ENCODE data around the gene DMD. TPM values are rescaled to one million over a fixed set of nuclear protein-coding genes. Genes with fewer than 3 reads are reported as not detected.

The DMD gene
- total and polyA plus RNA-seq, 5 experiments from 2014 or later: 0.26 to 0.91 TPM; not detected in 3

DNA sequence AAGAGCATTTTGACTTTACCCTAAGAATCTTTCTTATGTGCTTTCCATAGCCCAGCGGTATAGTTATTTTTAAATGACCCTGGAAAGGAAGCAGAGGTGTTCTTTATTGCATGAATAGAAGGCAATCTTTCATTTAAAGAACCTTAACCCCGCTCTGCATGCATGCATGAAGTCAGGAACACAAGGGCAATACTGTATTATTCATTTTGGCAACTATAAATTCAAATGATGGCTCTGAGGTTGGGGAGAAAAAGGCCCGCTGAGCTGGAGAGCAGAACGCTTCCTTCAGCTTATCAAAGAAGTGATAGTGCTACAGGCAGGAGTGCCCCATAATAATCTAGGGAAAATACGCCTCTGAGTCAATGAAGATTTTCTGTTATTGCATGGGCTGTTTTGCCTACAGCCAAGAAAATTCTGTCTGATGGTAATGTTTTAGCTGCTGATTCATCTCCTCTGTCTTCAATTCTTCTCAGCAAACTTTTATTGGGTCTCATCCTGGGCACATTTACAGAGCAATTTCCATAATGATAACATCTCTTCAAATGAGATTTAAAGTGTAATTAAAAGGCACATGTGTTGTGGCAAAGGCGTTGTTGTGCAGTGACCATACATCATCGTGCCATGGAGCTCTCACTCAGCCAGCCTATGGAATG lies 1687.3 kb downstream of the DMD start:
- H3K27ac Mint-ChIP-seq: no peak overlapping the region
- peaks cover 0 to 4% (median 0%) of the 10 kb centered on the region in 9 donors for H3K9me3 Mint-ChIP-seq
- H3K4me1 Mint-ChIP-seq: no peaks in the 10 kb centered on the region
- POLR2A ChIA-PET: no interaction called here
- no peaks in the 10 kb centered on the region for H3K36me3 Mint-ChIP-seq
- no peak for DNase-seq
- ATAC-seq: no peak
- no peak overlapping the region for H3K4me3 Mint-ChIP-seq
- H3K27me3 Mint-ChIP-seq: peaks cover 0 to 2% (median 0%) of the 10 kb centered on the region in 5 donors

DNA sequence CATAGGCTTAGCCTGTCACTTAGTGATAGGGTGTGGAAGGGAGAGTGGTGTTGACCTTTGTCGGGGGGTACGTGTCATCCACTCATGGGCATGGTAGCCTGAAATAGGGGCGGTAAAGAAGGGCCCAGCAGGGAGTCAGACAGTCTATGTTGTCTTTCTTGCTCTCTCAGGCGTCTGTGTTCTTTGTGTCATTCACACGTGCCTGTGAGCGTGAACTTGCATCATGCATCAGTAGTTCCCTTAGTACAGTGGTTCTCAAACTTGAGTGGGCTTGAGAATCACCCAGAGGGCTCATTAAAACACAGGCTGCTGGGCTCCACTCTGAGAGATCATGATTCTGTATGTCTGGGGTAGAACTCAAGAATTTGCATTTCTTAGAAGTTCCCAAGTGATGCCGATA lies 1688.6 kb downstream of the DMD start:
- Mint-ChIP-seq H3K36me3 (no peaks in the 10 kb centered on the region), H3K27ac (no peak overlapping the region), H3K4me1 (no peaks in the 10 kb centered on the region), H3K27me3 (peaks cover 0 to 2% (median 0%) of the 10 kb centered on the region in 5 donors), H3K4me3 (no peak overlapping the region), H3K9me3 (peaks cover 0 to 4% (median 0%) of the 10 kb centered on the region in 9 donors)
- POLR2A ChIA-PET: no interaction called here
- ATAC-seq: no peak
- no peak for DNase-seq

DNA sequence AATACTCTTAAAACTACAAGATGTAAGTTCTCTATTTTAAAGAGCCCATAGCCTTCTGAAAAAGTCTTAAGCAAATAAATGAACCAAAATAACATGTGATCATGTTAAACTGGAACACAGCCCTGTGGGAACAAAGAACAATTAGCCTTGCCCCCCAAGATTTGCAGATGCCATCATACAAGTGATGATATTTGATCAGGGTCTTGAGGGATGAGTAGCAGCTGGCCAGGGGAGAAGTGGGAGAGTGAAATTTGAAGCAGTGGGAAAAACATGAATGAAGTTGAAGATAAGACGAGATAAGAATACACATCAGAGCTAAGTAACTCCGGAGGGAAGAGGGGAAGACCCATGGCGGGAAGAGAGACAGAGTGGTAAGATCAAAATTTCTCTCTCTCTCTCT lies 1689.4 kb downstream of the DMD start:
- no peak for ATAC-seq
- POLR2A ChIA-PET: no interaction called here
- peaks cover 0 to 2% (median 0%) of the 10 kb centered on the region in 5 donors for H3K27me3 Mint-ChIP-seq

DNA sequence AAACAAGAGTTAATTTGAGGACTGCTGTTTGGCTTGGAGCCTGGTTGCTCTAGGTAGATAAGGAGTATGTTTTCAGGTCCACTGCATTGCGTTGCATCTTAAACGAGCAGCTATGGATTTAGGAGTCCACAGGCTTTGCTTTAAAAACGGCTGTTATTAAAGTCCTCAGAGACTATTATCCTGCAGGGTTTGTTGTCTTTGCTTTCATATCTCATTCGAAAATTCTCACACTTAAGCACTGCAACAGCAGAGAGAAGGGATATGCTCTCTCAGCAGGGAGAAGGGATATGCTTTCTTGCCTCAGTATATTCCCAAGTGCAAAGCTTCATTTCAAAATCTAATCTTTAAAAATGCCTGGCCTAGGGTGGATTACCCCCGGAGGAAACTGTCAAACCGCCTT lies 1694.8 kb downstream of the DMD start:
- DNase-seq (no peak), ATAC-seq (no peak)
- H3K27ac Mint-ChIP-seq: peak overlapping the region in 1 of 10 donors; percentile 49
- H3K9me3 Mint-ChIP-seq: peaks cover 0 to 4% (median 0%) of the 10 kb centered on the region in 9 donors
- POLR2A ChIA-PET: no interaction called here
- H3K27me3 Mint-ChIP-seq: no peaks in the 10 kb centered on the region
- no peak overlapping the region for H3K4me3 Mint-ChIP-seq
- H3K36me3 Mint-ChIP-seq: no peaks in the 10 kb centered on the region
- H3K4me1 Mint-ChIP-seq: no peaks in the 10 kb centered on the region

More for the DNA sequence above, 1689.4 kb downstream of the DMD start:
- Mint-ChIP-seq H3K4me1 (no peaks in the 10 kb centered on the region), H3K27ac (no peak overlapping the region), H3K36me3 (no peaks in the 10 kb centered on the region), H3K4me3 (no peak overlapping the region), H3K9me3 (peaks cover 0 to 4% (median 0%) of the 10 kb centered on the region in 9 donors)
- no peak for DNase-seq

DNA sequence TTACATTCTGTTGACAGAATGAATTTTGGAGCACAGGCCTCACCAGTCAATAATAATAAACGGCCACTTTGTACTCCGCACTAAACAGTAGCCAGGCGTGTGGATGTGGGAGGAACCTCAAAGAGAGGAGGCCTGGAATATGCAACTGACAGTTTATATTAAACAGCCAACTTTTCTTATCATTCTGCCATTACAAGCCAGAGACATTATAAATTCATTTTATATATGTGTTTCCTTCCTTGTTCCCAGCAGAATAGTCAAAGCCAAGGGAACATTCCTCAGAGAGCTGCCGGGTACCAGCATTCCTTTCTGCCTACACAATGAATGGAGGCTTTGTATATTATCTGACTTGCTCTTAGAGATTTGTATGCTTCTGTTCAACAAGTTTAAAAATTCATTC lies 1703.0 kb downstream of the DMD start:
- Mint-ChIP-seq H3K9me3 (peaks cover 0 to 5% (median 0%) of the 10 kb centered on the region in 9 donors), H3K4me3 (no peak overlapping the region), H3K27ac (peak overlapping the region in 1 of 10 donors; percentile 18), H3K27me3 (no peaks in the 10 kb centered on the region), H3K36me3 (no peaks in the 10 kb centered on the region), H3K4me1 (no peaks in the 10 kb centered on the region)
- no peak for ATAC-seq
- POLR2A ChIA-PET: no interaction called here
- no peak for DNase-seq

DNA sequence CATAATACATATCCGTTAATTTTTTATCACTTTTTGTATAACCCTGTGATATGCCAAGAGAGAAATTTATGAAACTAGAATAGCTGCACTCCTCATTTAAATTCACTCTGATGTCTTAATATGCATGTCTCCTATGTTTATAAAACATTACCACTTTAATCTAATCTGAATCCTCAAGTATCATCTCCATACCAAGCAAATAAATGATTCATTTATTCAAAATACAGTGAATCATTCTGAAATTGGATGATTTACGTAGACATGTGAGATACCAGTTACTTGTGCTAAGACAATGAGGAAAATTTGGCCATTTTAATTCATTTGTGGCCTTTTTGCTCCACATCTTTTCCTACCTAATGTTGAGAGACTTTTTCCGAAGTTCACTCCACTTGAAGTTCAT lies 1704.4 kb downstream of the DMD start:
- peaks cover 0 to 5% (median 0%) of the 10 kb centered on the region in 9 donors for H3K9me3 Mint-ChIP-seq
- no peaks in the 10 kb centered on the region for H3K27me3 Mint-ChIP-seq
- no peak for DNase-seq
- ATAC-seq: no peak
- no peaks in the 10 kb centered on the region for H3K4me1 Mint-ChIP-seq
- H3K36me3 Mint-ChIP-seq: no peaks in the 10 kb centered on the region
- POLR2A ChIA-PET: no interaction called here
- H3K27ac Mint-ChIP-seq: no peak overlapping the region
- H3K4me3 Mint-ChIP-seq: no peak overlapping the region

DNA sequence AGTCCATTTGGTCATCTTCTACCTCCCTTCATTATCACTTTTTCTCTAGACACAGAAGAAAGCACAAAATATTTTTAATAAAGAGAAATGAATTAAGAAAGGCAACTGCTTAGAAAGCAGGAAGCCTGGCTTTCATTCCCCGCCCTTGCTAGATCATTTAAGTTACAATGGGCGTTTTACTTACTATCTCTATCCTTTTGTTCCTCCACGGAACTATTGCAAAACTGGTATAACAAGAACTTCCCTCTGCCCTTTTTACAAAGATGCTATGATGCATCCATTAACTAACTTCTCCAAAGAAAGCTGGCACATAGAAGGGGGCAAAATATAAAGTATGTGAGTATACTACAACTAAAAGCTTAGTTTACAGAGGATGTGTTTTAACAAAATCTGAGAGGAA lies 1705.0 kb downstream of the DMD start:
- POLR2A ChIA-PET: no interaction called here
- DNase-seq (no peak), ATAC-seq (no peak)
- H3K4me1 Mint-ChIP-seq: no peaks in the 10 kb centered on the region
- H3K36me3 Mint-ChIP-seq: no peaks in the 10 kb centered on the region
- no peak overlapping the region for H3K4me3 Mint-ChIP-seq
- H3K27me3 Mint-ChIP-seq: no peaks in the 10 kb centered on the region
- peaks cover 0 to 5% (median 0%) of the 10 kb centered on the region in 9 donors for H3K9me3 Mint-ChIP-seq
- H3K27ac Mint-ChIP-seq: no peak overlapping the region

DNA sequence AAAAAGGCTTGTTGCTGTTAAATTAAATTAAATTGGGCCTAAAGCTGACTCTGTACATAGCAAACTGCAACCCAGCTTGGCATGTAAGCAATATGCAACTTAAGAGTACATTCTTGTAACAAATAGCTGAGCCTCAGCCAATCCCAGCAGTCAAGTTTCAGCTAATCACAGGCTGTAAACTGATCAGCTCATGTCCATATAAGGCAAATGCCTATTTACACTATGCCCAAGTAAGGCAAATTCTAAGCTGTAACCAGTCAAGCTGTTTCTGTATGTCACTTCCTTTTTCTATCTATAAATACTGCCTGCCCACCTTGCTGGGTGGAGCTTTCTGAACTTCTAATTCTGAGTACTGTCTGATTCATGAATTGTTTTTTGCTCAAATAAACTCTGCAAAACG lies 1710.4 kb downstream of the DMD start:
- Mint-ChIP-seq H3K27ac (no peak overlapping the region), H3K27me3 (peaks cover 0 to 3% (median 0%) of the 10 kb centered on the region in 5 donors)
- POLR2A ChIA-PET: no interaction called here

DNA sequence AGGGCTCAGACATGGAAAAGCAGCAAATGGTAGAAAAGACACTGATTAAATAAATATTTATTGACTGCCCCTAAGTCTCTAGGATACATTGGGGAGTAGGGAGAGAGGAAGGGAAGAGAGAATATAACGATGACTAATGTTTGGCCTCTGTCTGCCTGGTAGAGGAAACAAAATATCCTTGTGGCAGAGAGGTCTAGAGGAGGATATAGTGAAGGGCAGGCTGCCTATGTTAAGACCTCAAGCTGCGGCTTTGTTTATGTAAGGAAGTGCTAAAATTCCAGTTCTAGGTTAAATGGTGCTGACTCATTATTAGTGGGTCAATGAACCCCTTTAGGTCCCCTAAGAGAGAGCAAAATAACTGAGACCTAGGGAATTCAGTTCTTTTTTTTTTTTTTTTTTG lies 1712.2 kb downstream of the DMD start:
- Mint-ChIP-seq H3K4me1 (no peaks in the 10 kb centered on the region), H3K4me3 (no peak overlapping the region), H3K27me3 (peaks cover 0 to 3% (median 0%) of the 10 kb centered on the region in 5 donors), H3K27ac (no peak overlapping the region), H3K36me3 (no peaks in the 10 kb centered on the region), H3K9me3 (peaks cover 0 to 2% (median 0%) of the 10 kb centered on the region in 9 donors)
- no peak for DNase-seq
- ATAC-seq: no peak
- POLR2A ChIA-PET: no interaction called here

More for the DNA sequence above, 1710.4 kb downstream of the DMD start:
- Mint-ChIP-seq H3K9me3 (no peaks in the 10 kb centered on the region), H3K4me3 (no peak overlapping the region), H3K4me1 (no peaks in the 10 kb centered on the region), H3K36me3 (no peaks in the 10 kb centered on the region)
- DNase-seq (no peak), ATAC-seq (no peak)

DNA sequence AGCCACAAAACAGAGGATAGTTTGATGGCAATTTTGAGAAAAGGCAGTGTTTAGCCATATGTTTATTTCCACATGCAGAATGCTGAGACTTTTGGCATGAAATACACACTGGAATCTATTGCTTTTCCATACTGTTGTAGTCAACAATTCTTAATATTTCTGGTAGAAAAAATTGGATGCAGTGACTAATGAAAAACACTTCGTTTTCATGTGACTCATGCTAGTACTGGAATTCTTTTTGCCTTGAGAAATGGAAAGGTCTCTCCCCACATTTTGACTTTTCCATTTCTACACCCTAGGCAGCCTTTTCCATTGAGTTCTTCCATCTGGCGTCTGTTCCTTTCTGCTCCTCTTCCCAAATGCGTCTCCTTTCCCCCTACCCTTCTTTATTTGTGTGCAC lies 1714.3 kb downstream of the DMD start:
- DNase-seq (no peak), ATAC-seq (no peak)
- peaks cover 0 to 2% (median 0%) of the 10 kb centered on the region in 9 donors for H3K9me3 Mint-ChIP-seq
- H3K4me1 Mint-ChIP-seq: no peaks in the 10 kb centered on the region
- no peaks in the 10 kb centered on the region for H3K36me3 Mint-ChIP-seq
- no peak overlapping the region for H3K27ac Mint-ChIP-seq
- POLR2A ChIA-PET: no interaction called here
- H3K27me3 Mint-ChIP-seq: peaks cover 0 to 3% (median 0%) of the 10 kb centered on the region in 5 donors
- no peak overlapping the region for H3K4me3 Mint-ChIP-seq

DNA sequence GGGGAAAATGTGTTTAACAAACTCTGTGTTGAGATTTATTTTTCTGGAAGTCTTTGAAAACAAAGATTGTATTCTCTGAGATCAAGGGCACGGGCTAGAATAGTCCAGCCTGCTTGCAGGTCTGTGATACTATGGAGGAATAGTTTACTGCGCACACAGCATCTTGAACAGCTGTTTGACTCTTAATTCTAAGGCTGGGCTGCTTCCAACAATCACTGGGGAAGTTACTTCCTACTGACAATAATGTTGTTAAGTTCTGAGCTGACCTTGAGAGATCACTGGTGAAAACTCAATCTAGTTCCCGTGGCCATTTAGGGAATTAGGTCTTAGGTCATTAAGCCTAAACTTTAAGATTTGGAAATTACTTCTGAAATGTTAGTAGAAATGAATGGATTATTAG lies 1723.4 kb downstream of the DMD start:
- H3K27me3 Mint-ChIP-seq: peaks cover 0 to 7% (median 0%) of the 10 kb centered on the region in 5 donors
- no peak overlapping the region for H3K4me3 Mint-ChIP-seq
- ATAC-seq (no peak), DNase-seq (no peak)
- no peak overlapping the region for H3K27ac Mint-ChIP-seq
- no peaks in the 10 kb centered on the region for H3K36me3 Mint-ChIP-seq
- peaks cover 0 to 3% (median 0%) of the 10 kb centered on the region in 9 donors for H3K9me3 Mint-ChIP-seq
- POLR2A ChIA-PET: no interaction called here
- H3K4me1 Mint-ChIP-seq: no peaks in the 10 kb centered on the region

DNA sequence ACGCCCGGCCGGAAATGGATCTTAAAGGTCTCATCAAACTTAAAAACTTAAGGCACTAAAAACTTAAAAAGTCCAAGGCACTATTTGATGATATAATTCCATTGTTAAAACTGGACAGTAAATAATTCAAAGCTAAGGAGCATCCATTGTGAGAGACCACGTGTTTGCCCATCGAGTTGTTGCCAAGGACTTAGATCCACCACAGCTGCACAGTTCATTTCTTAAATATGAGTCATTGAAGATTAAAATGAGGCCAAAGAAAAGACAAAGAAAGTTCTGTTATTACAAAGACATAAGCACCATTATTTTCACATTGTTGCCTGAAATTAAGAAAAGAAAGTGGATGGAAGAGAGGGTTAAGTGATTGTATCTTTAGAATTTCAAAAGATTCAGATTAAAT lies 1728.0 kb downstream of the DMD start:
- Mint-ChIP-seq H3K27ac (no peak overlapping the region), H3K4me1 (peaks cover 0 to 2% (median 0%) of the 10 kb centered on the region in 4 donors), H3K9me3 (peaks cover 0 to 7% (median 0%) of the 10 kb centered on the region in 9 donors), H3K4me3 (no peak overlapping the region), H3K27me3 (peaks cover 0 to 3% (median 0%) of the 10 kb centered on the region in 5 donors), H3K36me3 (no peaks in the 10 kb centered on the region)
- no peak for DNase-seq
- no peak for ATAC-seq
- POLR2A ChIA-PET: no interaction called here

DNA sequence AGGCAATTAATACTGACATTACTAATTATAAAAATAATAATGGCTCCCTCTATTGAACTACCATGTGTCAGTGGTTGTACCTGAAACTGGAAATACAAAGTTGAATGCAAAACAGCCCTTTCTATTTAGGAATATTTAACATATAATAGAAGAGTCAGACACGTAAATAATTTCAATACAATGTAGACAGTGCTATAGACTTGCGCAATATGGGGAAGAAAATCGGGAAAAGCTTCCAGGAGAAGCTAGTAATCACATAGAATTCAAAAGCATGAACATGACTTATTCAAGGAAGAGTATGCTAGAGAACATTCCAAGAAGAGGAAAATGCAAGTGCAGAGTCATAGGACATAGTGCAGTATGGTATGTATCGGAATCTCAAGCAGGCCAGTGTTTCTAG lies 1730.7 kb downstream of the DMD start:
- POLR2A ChIA-PET: no interaction called here
- Mint-ChIP-seq H3K4me3 (no peak overlapping the region), H3K27me3 (peaks cover 0 to 3% (median 0%) of the 10 kb centered on the region in 5 donors)

DNA sequence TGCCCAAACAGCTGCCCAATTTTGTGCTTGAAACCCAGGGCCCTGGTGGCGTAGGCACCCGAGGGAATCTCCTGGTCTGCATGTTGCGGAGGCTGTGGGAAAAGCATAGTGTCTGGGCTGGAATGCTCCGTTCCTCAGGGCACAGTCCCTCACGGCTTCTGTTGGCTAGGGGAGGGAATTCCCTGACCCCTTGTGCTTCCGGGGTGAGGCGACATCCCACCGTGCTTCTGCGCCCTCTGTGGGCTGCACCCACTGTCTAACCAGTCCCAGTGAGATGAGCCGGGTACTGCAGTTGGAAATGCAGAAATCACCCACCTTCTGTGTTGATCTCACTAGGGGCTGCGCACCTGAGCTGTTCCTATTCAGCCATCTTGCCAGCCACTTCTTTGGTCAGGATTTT lies 1740.1 kb downstream of the DMD start:
- no peak for DNase-seq
- Mint-ChIP-seq H3K4me1 (no peaks in the 10 kb centered on the region), H3K9me3 (peaks cover 0 to 7% (median under 1%) of the 10 kb centered on the region in 9 donors), H3K36me3 (no peaks in the 10 kb centered on the region), H3K27me3 (no peaks in the 10 kb centered on the region), H3K4me3 (no peak overlapping the region), H3K27ac (no peak overlapping the region)
- POLR2A ChIA-PET: no interaction called here
- no peak for ATAC-seq

More for the DNA sequence above, 1730.7 kb downstream of the DMD start:
- H3K9me3 Mint-ChIP-seq: peaks cover 0 to 7% (median 0%) of the 10 kb centered on the region in 9 donors
- peaks cover 0 to 2% (median 0%) of the 10 kb centered on the region in 4 donors for H3K4me1 Mint-ChIP-seq
- no peaks in the 10 kb centered on the region for H3K36me3 Mint-ChIP-seq
- DNase-seq (no peak), ATAC-seq (no peak)
- no peak overlapping the region for H3K27ac Mint-ChIP-seq

Measured in naive thymus-derived CD8-positive, alpha-beta T cell (primary cell).